Urothelium cell line (cell line): ENCODE data around the gene TTC31.
A peak's percentile ranks its signal among the peaks of the same experiment; 100 is the strongest.
"Not testable (repeated sequence)": the region's sequence is repeated elsewhere in the genome, so short reads cannot be mapped to it uniquely, and the experiment has no call there.

Experiments used
- DNase-seq: peaks from one replicate; pipeline ENCODE4 v3.0.0; 2011; ENCODE audit warnings: low spot score, mixed read lengths
- FAIRE-seq: peaks from 2 replicates; lab custom pipeline; 2011; peaks lifted over from hg19 to GRCh38; lab: Jason Lieb, UNC

Gene TTC31

DNA sequence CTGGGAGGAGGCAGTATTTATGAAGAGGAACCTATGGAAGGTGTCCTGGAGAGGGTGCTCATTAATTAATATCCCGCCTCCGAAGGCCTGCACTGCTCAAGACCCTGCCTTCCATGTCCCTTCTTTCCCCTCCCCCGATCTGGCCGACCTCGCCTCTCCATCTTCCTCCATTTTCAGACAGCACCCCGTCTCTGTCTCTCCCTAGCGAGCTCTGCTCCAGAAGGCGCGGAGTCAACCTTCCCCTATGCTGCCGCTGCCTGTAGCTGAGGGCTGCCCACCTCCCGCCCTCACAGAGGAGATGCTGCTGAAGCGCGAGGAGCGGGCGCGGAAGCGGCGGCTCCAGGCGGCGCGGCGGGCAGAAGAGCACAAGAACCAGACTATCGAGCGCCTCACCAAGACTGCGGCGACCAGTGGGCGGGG, 25.7 kb upstream of the TTC31 start:
- FAIRE-seq (no peak), DNase-seq (no peak)

DNA sequence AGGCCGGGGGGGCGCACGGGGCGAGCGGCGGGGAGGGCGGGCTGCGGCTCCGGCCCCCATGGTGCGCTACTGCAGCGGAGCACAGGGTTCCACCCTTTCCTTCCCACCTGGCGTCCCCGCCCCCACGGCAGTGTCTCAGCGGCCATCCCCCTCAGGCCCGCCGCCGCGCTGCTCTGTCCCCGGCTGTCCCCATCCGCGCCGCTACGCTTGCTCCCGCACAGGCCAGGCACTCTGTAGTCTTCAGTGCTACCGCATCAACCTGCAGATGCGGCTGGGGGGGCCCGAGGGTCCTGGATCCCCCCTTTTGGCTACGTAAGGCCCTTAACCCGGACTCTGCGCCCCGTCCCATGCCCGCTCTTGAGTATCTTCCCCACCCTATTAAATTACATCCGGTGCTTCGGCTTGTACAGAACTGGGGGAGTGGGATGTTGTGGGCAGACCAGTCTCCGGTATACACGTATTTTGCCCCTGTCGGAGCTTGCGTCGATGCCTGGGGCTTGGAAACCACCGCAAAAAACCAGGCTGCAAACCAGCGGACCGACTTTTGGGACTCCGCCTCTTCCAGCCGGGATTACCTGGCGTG, 25.2 kb upstream of the TTC31 start:
- DNase-seq (peak; percentile 73), FAIRE-seq (peak; percentile 55)

- peak; percentile 99 for DNase-seq
- peak; percentile 72 for FAIRE-seq
Observed at GRCh38 chr2:74458132-74458937, 24.5 kb upstream of the TTC31 start, which contains the start of gene WBP1. TSS of gene WBP1 (plus strand) at chr2:74458438. CDS start at chr2:74458603, 165 bp downstream.

- FAIRE-seq (no peak), DNase-seq (no peak)
Observed at GRCh38 chr2:74458938-74459363, 23.9 kb upstream of the TTC31 start.

DNA sequence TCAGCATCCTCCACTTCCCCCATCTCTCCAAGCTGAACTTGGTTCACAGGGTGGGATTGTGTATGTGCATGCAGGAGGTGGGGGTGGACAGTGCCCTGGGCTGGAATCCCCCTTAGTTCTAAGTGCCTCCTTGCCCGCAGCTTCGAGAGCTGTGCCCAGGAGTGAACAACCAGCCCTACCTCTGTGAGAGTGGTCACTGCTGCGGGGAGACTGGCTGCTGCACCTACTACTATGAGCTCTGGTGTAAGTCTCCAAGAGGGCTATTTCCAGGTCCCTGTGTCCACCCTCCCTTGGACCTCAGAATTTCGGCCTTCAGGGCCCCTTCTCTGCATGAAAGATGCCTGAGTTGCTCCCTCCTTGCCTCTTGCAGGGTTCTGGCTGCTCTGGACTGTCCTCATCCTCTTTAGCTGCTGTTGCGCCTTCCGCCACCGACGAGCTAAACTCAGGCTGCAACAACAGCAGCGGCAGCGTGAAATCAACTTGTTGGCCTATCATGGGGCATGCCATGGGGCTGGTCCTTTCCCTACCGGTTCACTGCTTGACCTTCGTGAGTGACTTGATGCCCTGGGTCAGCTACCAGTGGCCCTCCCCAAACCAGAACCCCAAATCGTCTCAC, 23.3 kb upstream of the TTC31 start:
- not testable (repeated sequence) for FAIRE-seq, DNase-seq

- FAIRE-seq, DNase-seq: not testable (repeated sequence)
Observed at GRCh38 chr2:74460187-74460586, 22.7 kb upstream of the TTC31 start.

- no peak for DNase-seq
- no peak for FAIRE-seq
Observed at GRCh38 chr2:74461187-74462053, 21.5 kb upstream of the TTC31 start.

GRCh38 chr2:74462054-74462785, 20.7 kb upstream of the TTC31 start:
- DNase-seq (no peak), FAIRE-seq (no peak)

DNA sequence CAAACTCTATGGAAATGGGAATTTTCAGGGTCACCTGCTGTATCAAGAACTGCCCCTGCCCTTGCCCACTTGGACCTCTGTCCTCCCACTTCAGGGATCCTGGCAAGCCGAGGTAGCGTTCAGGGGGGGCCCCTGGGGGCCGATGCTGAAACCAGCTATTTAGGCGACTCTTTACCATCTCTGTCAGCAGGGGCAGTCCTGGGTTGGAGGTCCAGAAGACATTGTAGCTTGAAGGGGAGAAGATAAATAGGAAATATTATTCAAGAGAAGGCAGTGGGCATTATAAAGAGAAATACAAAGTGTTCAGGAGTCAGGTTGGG, 20.1 kb upstream of the TTC31 start:
- FAIRE-seq (no peak), DNase-seq (no peak)

GRCh38 chr2:74464406-74464805, 18.5 kb upstream of the TTC31 start:
- FAIRE-seq = no peak
- DNase-seq = no peak

DNA sequence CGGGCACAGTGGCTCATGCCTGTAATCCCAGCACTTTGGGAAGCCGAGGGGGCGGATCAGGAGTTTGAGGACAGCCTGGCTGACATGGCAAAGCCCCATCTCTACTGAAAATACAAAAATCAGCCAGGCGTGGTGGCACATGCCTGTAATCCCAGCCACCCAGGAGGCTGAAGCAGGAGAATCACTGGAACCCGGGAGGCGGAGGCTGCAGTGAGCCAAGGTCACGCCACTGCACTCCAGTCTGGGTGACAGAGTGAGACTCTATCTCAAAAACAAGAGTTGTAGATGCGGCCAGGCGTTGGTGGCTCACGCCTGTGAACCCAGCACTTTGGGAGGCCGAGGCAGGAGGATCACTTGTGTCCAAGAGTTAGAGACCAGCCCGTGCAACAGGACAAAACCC, 12.1 kb upstream of the TTC31 start:
- not testable (repeated sequence) for FAIRE-seq, DNase-seq

DNA sequence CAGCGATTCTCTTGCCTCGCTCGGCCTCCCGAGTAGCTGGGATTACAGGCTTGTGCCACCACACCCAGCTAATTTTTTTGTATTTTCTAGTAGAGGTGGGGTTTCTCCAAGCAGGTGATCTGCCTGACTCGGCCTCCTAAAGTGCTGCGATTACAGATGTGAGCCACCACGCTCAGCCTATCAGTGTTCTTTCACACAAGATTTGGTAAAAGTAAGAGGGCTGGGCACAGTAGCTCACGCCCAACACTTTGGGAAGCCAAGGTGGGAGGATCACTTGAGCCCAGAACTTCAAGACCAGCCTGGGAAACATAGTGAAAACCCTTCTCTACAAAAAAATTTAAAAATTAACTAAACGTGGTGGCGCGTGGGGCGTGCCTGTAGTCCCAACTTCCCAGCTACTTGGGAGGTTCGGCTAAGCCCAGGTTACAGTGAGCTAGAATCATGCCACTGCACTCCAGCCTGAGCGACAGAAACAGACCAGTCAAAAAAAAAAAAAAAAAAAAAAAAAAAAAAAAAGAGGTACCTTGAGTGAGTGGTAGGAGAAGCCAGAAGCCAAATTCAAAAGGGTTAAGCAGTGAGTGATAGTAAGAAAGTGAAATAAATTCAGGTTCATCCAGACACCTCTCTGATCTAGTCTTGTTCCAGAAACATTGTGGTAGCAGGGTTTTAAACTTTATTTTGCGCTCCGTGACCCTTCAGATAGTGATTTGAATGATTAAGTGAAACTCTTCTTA, 11.4 kb upstream of the TTC31 start:
- FAIRE-seq = no peak
- no peak for DNase-seq

- DNase-seq (peak; percentile 92), FAIRE-seq (peak; percentile 85)
Observed at GRCh38 chr2:74472086-74472944, 10.6 kb upstream of the TTC31 start, which contains the start of gene MRPL53. TSS of gene MRPL53 (minus strand) at chr2:74472680. CDS start at chr2:74472660, 20 bp downstream.

- FAIRE-seq = no peak
- DNase-seq = no peak
Observed at GRCh38 chr2:74472945-74473258, 10.0 kb upstream of the TTC31 start.

DNA sequence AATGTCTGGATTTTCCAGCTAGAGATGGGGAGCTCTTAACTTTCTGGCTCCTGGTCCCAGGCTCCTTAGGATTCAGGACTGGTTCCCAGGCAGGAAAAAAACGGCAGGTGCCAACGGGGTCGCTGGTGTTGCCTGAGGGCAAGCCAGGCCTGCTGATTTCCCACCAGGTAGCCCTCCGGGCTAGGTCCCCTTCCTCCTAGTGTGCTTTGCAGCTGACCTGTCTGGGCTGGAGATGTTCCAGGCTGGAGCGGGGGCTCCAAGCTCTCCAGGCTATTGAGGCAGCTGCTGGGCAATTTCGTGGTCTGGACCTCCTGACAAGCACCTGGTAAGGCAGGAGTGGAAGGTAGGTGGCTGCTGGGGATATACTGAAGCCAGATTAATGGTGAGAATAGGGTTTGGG, 8.4 kb upstream of the TTC31 start:
- FAIRE-seq (no peak), DNase-seq (no peak)

- no peak for FAIRE-seq
- DNase-seq = no peak
Observed at GRCh38 chr2:74474899-74475298, 8.0 kb upstream of the TTC31 start.

- DNase-seq = no peak
- no peak for FAIRE-seq
Observed at GRCh38 chr2:74481431-74481830, 1.4 kb upstream of the TTC31 start.

GRCh38 chr2:74481961-74482800, 700 bp upstream of the TTC31 start:
- DNase-seq (peak; percentile 63), FAIRE-seq (no peak)
